Liver (tissue), 9 donors: ENCODE results near the gene FAM193A. TPM values are rescaled to one million over a fixed set of nuclear protein-coding genes. Genes with fewer than 3 reads are reported as not detected.

Source experiments
- DNase-seq: peaks from one replicate; pipeline ENCODE4 v3.0.0-alpha.2; 2017; ENCODE audit warnings: low spot score
- H3K27ac ChIP-seq, 2 donors: one replicate each; pipeline ENCODE4 v1.7.0; 2013; ENCODE audit warnings: inconsistent platforms in 2 of 2, low read length in 2 of 2, control low read depth in 1 of 2, low read depth in 1 of 2, mild to moderate bottlenecking in 1 of 2
- H3K27me3 ChIP-seq, 4 donors: one replicate each; pipeline versions ENCODE4 v1.6.1 to v1.7.0; 2013; ENCODE audit warnings: low read length in 3 of 4, inconsistent platforms in 1 of 4, mild to moderate bottlenecking in 1 of 4, moderate library complexity in 1 of 4; ENCODE audit not compliant: control insufficient read depth in 4 of 4, insufficient read depth in 4 of 4
- H3K36me3 ChIP-seq, 4 donors: one replicate each; pipeline versions ENCODE4 v1.6.1 to v1.7.0; 2013; ENCODE audit warnings: low read length in 3 of 4, mild to moderate bottlenecking in 3 of 4, low read depth in 1 of 4, moderate library complexity in 1 of 4; ENCODE audit not compliant: control insufficient read depth in 4 of 4, insufficient read depth in 3 of 4
- H3K4me1 ChIP-seq, 4 donors: one replicate each; pipeline versions ENCODE4 v1.6.1 to v1.7.0; 2013; ENCODE audit warnings: low read length in 3 of 4, mild to moderate bottlenecking in 3 of 4, moderate library complexity in 1 of 4; ENCODE audit not compliant: control insufficient read depth in 4 of 4, insufficient read depth in 4 of 4
- H3K4me3 ChIP-seq, 3 donors: one replicate each; pipeline versions ENCODE4 v1.6.1 to v1.7.0; 2013; ENCODE audit warnings: low read length in 3 of 3, control low read depth in 1 of 3, low read depth in 1 of 3, mild to moderate bottlenecking in 1 of 3
- H3K9ac ChIP-seq, 2 donors: one replicate each; pipeline ENCODE4 v1.7.0; 2013; ENCODE audit warnings: low read length in 2 of 2, mild to moderate bottlenecking in 2 of 2, moderate library complexity in 2 of 2, control low read depth in 1 of 2, low read depth in 1 of 2
- H3K9me3 ChIP-seq, 4 donors: one replicate each; pipeline versions ENCODE4 v1.6.1 to v1.7.0; 2013; ENCODE audit warnings: low read length in 3 of 4; ENCODE audit not compliant: control insufficient read depth in 4 of 4
- EGR1 ChIP-seq, 2 donors: IDR thresholded peaks; 2 replicates each; pipeline ENCODE4 v1.6.1; 2016 to 2018; ENCODE audit warnings: antibody characterized with exemption in 2 of 2, low read depth in 2 of 2
- FOXA2 ChIP-seq: IDR thresholded peaks from 2 replicates; pipeline ENCODE4 v1.6.1; 2016; ENCODE audit warnings: antibody characterized with exemption
- GABPA ChIP-seq, 2 donors: IDR thresholded peaks in 1 of 2; conservative IDR thresholded peaks in 1 of 2; 2 replicates each; pipeline ENCODE4 v1.6.1; 2016; ENCODE audit warnings: antibody characterized with exemption in 2 of 2, mild to moderate bottlenecking in 1 of 2, moderate library complexity in 1 of 2
- HNF4G ChIP-seq: IDR thresholded peaks from 2 replicates; pipeline ENCODE4 v1.6.1; 2016; ENCODE audit warnings: antibody characterized with exemption
- JUND ChIP-seq, 2 donors: IDR thresholded peaks; 2 replicates each; pipeline ENCODE4 v1.6.1; 2016; ENCODE audit warnings: antibody characterized with exemption in 2 of 2
- RAD21 ChIP-seq, 2 donors: IDR thresholded peaks; 2 replicates each; pipeline ENCODE4 v1.6.1; 2016; ENCODE audit warnings: antibody characterized with exemption in 2 of 2, mild to moderate bottlenecking in 2 of 2
- RXRA ChIP-seq, 2 donors: IDR thresholded peaks; 2 replicates each; pipeline ENCODE4 v1.6.1; 2017 to 2018; ENCODE audit warnings: antibody characterized with exemption in 2 of 2, mild to moderate bottlenecking in 1 of 2
- SP1 ChIP-seq: IDR thresholded peaks from 2 replicates; pipeline ENCODE4 v1.6.1; 2018; ENCODE audit warnings: antibody characterized with exemption, mild to moderate bottlenecking
- TAF1 ChIP-seq: conservative IDR thresholded peaks from 2 replicates; pipeline ENCODE4 v1.6.1; 2016; ENCODE audit warnings: antibody characterized with exemption, mild to moderate bottlenecking
- YY1 ChIP-seq: IDR thresholded peaks from 2 replicates; pipeline ENCODE4 v1.6.1; 2016; ENCODE audit warnings: antibody characterized with exemption, mild to moderate bottlenecking
- WGBS: extraction: QIAGEN DNeasy Blood & Tissue Kit; methylation state at CpG from one replicate; pipeline ENCODE4 v1.1.7; 2013; 5-methylcytosine and 5-hydroxymethylcytosine counted together
- polyA plus RNA-seq, 2 donors: library from polyadenylated mRNA; stranded (reverse) in 1 of 2; unstranded in 1 of 2; fragments of 200-250 nt in 1 of 2; fragments of >200 nt in 1 of 2; fragmentation: Nextera tagmentation in 1 of 2; extraction: Ambion mirVana in 1 of 2; gene quantifications; one replicate each; pipeline versions ENCODE4 v1.2.1 to v1.2.3, GENCODE V29; 2013 to 2015
- total RNA-seq, 2 donors: library from RNA; depleted of rRNA; stranded (reverse); fragments of >200 nt; gene quantifications; one replicate each; pipeline ENCODE4 v1.2.3, GENCODE V29; 2014
- TF ChIP-seq, protein P1 (sequence below): fragments of 150-350 bp; IDR thresholded peaks from 2 replicates; pipeline ENCODE4 v1.5.1; 2017; ENCODE audit warnings: improper control_type of control experiment, low read depth, low read length; ENCODE audit not compliant: missing input control
- TF ChIP-seq, protein P2 (sequence below): IDR thresholded peaks from 2 replicates; pipeline ENCODE4 v1.6.1; 2016; ENCODE audit warnings: antibody characterized with exemption
- TF ChIP-seq, protein P3 (sequence below): IDR thresholded peaks from 2 replicates; pipeline ENCODE4 v1.6.1; 2016; ENCODE audit warnings: antibody characterized with exemption, mild to moderate bottlenecking
- TF ChIP-seq, protein P4 (sequence below): IDR thresholded peaks from 2 replicates; pipeline ENCODE4 v1.6.1; 2016; ENCODE audit warnings: antibody characterized with exemption
- donor health status: healthy.
- donor health status: healthy.
- donor health status: healthy.
- donor health status: healthy.
- donor health status: healthy.

Gene FAM193A
- total and polyA plus RNA-seq, 4 donors, result 3.9 to 10.2 (median 7.0) TPM

DNA sequence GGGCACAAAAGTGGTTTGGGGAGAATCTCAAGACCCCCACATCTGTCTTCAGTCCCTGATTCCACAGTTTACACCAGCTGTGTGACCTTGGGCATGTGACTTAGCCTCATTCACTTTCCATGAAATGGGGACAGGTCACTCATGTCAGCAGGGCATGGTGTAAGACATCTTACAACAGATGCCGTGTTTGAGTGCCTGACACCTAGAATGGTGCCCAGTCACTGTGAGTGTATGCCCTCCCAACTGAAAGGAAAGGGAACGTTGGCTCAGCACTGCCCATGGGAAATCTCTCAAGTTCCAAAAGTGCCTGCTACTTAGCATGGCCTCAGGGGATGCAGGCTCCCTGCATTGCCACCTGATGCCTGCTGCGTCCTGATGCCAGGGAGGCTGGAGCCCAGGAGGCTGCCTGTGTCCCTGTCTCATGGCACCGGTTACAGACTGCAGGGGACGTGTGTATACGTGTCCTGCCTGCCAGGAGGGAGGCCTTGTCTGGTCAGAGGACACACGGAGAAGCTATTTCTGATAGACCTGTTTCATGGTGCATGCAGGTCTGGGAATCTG lies 35.3 kb upstream of the FAM193A start:
- 96% methylated on average over 7 of the region's 7 CpGs for WGBS
- no peak for TF ChIP-seq FOXA2
- TF ChIP-seq, protein P1, sequence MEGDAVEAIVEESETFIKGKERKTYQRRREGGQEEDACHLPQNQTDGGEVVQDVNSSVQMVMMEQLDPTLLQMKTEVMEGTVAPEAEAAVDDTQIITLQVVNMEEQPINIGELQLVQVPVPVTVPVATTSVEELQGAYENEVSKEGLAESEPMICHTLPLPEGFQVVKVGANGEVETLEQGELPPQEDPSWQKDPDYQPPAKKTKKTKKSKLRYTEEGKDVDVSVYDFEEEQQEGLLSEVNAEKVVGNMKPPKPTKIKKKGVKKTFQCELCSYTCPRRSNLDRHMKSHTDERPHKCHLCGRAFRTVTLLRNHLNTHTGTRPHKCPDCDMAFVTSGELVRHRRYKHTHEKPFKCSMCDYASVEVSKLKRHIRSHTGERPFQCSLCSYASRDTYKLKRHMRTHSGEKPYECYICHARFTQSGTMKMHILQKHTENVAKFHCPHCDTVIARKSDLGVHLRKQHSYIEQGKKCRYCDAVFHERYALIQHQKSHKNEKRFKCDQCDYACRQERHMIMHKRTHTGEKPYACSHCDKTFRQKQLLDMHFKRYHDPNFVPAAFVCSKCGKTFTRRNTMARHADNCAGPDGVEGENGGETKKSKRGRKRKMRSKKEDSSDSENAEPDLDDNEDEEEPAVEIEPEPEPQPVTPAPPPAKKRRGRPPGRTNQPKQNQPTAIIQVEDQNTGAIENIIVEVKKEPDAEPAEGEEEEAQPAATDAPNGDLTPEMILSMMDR, result no peak
- no peak for TF ChIP-seq RXRA (IDR thresholded peaks at IDR 0.05)
- Histone ChIP-seq H3K4me3 (no peak overlapping the region), H3K4me1 (no peaks in the 10 kb centered on the region), H3K9me3 (no peaks in the 10 kb centered on the region), H3K27me3 (no peaks in the 10 kb centered on the region), H3K9ac (no peak overlapping the region), H3K27ac (no peak overlapping the region), H3K36me3 (peaks cover 14 to 50% (median 40%) of the 10 kb centered on the region in 4 donors)
- no peak for DNase-seq

DNA sequence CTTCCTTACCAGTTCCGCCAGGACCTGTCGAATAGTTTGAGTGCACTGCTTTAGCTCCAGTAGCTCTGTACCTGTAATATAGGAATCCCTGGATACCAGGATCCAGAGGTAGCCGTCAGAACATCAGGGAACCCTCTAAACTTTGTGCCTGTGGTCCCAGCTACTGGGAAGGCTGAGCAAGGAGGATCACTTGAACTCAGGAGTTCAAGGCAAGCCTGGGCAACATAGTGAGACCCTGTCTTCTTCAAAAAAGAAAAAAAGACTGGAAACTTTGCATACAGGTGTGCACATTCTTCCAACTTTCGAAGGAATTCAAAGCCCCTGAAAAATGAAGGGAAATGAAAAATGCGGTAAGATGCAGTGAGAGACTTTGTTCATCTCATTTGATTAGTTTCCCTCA lies 32.6 kb upstream of the FAM193A start:
- H3K36me3 ChIP-seq, result peaks cover 11 to 37% (median 30%) of the 10 kb centered on the region in 4 donors
- H3K9me3 ChIP-seq, result no peaks in the 10 kb centered on the region
- no peaks in the 10 kb centered on the region for H3K27me3 ChIP-seq
- 96% methylated on average over 5 of the region's 5 CpGs for WGBS
- TF ChIP-seq, protein P1, result no peak
- TF ChIP-seq TAF1 (no peak), GABPA (IDR thresholded peaks at IDR 0.05 in 1 of 2, conservative IDR thresholded peaks at IDR 0.05 in 1 of 2) (no peak), EGR1 (IDR thresholded peaks at IDR 0.05; ENCODE audit: low read depth in 2 of 2) (no peak), YY1 (no peak)
- no peak for DNase-seq
- no peaks in the 10 kb centered on the region for H3K4me1 ChIP-seq
- H3K27ac ChIP-seq, result no peak overlapping the region
- no peak overlapping the region for H3K9ac ChIP-seq
- no peak overlapping the region for H3K4me3 ChIP-seq

DNA sequence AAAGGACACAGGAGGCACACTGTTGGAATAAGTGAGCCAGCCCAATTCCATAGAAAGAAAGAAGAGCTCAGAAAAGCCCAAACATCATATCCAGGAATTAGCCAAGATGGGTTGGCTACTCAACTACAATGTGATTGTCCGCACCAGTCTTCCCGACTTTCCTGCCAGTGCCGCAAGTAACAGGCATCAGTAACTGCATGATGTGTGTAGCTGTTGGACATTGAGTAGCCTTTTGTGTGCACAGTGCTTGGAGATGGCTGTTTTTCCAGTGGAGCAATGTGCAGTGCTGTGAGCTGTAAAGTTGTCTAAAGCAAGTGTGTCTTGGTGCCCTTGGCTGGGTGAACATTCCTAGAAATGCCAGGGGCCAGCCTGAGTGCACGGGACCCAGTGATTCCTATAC lies 29.2 kb upstream of the FAM193A start:
- Histone ChIP-seq H3K9me3 (no peaks in the 10 kb centered on the region), H3K4me3 (no peak overlapping the region), H3K9ac (no peak overlapping the region), H3K27ac (no peak overlapping the region), H3K4me1 (no peaks in the 10 kb centered on the region), H3K36me3 (peaks cover 5 to 35% (median 20%) of the 10 kb centered on the region in 4 donors), H3K27me3 (no peaks in the 10 kb centered on the region)
- WGBS, result 95% methylated on average over 4 of the region's 4 CpGs
- TF ChIP-seq FOXA2, result no peak
- TF ChIP-seq, protein P2, sequence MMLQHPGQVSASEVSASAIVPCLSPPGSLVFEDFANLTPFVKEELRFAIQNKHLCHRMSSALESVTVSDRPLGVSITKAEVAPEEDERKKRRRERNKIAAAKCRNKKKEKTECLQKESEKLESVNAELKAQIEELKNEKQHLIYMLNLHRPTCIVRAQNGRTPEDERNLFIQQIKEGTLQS, result no peak
- TF ChIP-seq JUND (IDR thresholded peaks at IDR 0.05), result no peak
- no peak for TF ChIP-seq HNF4G
- TF ChIP-seq GABPA (IDR thresholded peaks at IDR 0.05 in 1 of 2, conservative IDR thresholded peaks at IDR 0.05 in 1 of 2), result no peak
- TF ChIP-seq, protein P3, sequence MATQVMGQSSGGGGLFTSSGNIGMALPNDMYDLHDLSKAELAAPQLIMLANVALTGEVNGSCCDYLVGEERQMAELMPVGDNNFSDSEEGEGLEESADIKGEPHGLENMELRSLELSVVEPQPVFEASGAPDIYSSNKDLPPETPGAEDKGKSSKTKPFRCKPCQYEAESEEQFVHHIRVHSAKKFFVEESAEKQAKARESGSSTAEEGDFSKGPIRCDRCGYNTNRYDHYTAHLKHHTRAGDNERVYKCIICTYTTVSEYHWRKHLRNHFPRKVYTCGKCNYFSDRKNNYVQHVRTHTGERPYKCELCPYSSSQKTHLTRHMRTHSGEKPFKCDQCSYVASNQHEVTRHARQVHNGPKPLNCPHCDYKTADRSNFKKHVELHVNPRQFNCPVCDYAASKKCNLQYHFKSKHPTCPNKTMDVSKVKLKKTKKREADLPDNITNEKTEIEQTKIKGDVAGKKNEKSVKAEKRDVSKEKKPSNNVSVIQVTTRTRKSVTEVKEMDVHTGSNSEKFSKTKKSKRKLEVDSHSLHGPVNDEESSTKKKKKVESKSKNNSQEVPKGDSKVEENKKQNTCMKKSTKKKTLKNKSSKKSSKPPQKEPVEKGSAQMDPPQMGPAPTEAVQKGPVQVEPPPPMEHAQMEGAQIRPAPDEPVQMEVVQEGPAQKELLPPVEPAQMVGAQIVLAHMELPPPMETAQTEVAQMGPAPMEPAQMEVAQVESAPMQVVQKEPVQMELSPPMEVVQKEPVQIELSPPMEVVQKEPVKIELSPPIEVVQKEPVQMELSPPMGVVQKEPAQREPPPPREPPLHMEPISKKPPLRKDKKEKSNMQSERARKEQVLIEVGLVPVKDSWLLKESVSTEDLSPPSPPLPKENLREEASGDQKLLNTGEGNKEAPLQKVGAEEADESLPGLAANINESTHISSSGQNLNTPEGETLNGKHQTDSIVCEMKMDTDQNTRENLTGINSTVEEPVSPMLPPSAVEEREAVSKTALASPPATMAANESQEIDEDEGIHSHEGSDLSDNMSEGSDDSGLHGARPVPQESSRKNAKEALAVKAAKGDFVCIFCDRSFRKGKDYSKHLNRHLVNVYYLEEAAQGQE, result no peak
- TF ChIP-seq RAD21 (IDR thresholded peaks at IDR 0.05), result no peak
- TF ChIP-seq TAF1, result no peak
- no peak for TF ChIP-seq RXRA (IDR thresholded peaks at IDR 0.05)
- TF ChIP-seq, protein P1, result no peak
- TF ChIP-seq YY1, result no peak
- TF ChIP-seq, protein P4, sequence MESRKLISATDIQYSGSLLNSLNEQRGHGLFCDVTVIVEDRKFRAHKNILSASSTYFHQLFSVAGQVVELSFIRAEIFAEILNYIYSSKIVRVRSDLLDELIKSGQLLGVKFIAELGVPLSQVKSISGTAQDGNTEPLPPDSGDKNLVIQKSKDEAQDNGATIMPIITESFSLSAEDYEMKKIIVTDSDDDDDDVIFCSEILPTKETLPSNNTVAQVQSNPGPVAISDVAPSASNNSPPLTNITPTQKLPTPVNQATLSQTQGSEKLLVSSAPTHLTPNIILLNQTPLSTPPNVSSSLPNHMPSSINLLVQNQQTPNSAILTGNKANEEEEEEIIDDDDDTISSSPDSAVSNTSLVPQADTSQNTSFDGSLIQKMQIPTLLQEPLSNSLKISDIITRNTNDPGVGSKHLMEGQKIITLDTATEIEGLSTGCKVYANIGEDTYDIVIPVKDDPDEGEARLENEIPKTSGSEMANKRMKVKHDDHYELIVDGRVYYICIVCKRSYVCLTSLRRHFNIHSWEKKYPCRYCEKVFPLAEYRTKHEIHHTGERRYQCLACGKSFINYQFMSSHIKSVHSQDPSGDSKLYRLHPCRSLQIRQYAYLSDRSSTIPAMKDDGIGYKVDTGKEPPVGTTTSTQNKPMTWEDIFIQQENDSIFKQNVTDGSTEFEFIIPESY, result no peak
- no peak for TF ChIP-seq SP1
- no peak for DNase-seq
